CD4-positive, alpha-beta T cell treated with Interferon alpha-2 for 1 hour (primary cell): Measurements from ENCODE around the gene VPS13C.

Source experiments
- DNase-seq, 2 donors: peaks; one replicate each; pipeline ENCODE4 v3.0.0-alpha.2; 2020 to 2022

VPS13C gene

DNA sequence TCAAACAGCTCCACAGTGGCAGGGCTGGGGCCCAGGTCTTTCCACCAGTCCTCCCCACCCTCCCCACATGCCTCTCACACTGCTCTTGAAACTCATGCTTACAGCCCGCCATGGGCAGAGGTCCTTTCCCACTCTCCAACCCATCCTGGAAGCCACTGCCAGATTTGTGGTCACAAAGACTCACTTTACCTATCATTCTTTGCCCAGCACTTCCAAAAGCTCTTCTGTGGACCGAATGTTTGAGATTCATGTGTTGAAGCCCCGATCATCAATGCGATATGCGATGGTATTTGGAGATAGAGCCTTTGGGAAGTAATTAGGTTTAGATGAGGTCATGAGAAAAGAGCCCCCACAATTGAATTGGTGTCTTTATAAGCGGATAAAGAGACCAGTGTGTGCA, 247.8 kb downstream of the VPS13C start:
- DNase-seq: no peak

DNA sequence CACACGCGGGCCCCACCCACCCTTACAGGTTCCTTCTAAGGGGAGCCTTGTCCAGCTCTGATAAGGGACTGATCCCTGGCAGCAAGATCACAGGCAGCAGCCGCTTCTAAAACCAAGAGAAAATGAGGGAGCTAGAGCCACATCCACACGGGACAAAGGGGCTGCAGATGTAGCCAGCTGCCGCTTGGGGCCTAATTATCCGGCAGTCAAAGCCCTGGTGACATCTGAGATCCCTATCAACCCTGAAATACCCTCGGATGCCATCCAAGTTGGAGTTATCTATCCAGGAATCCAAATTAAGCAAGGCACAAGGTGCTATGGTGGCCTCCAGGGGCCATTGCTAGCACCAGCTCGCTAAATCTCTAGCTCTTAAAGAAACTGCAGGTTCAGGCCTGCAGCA, 248.3 kb downstream of the VPS13C start:
- no peak for DNase-seq

DNA sequence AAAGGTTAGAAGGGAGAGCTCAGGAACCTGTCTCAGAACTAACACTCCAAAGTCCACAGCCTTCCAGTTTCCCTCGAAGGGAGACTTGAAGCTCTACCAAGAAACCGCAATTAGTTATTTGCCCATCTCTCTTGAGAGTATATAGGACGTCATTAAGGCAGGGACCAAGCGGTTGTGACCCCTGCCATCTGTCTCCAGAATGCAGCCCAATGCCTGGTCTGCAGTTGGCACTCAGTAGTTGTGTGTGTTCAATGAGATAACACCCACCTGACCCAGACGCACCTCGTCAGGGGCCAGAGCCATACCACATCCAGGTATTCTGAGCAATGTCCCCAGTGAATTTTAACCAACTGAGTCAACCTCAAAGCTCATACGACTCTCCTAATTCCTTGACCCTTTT, 251.0 kb downstream of the VPS13C start:
- DNase-seq: no peak

DNA sequence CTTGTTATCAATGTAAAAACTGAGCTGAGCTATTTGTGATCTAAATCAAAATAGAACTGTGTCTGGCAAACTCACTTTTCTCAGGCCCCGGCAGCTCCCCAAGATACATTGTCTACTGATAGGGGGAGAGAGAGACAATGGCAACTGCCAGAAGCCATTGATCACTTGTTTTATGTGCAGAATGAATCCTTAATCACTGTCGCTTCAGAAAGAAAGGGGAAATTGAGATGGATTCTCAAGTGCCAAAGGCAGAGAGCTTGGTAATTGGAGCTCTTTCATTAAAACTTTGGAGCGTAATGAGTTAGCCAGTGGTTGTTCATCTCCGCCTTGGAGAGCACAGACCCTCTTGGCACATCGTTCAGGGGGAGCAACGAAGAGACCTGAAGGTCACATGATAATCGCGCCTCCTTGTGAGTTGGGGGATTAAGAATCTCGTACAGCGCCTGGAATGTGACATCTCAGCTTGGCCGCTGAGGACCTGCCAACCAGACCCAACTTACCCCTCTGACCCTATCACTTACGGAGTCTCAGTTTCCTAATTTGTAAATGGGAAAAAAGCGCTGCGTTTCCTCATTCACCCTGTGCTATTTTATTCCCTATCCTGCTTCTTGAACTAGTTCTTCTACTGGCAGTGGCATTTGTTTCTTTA, 252.8 kb downstream of the VPS13C start:
- no peak for DNase-seq
